HEK293T (cell line): ENCODE results near the gene STK4.

Experiments
- ARNT ChIP-seq: fragments of 450-650 bp; IDR thresholded peaks from 2 replicates; pipeline ENCODE4 v1.6.1; 2017; ENCODE audit warnings: mild to moderate bottlenecking
- BHLHE40 ChIP-seq: fragments of 450-650 bp; IDR thresholded peaks from 2 replicates; pipeline ENCODE4 v1.6.1; 2016; ENCODE audit warnings: mild to moderate bottlenecking, moderate library complexity, borderline replicate concordance
- FOXA1 ChIP-seq: fragments of 450-650 bp; IDR thresholded peaks from 2 replicates; pipeline ENCODE4 v1.6.1; 2016; ENCODE audit warnings: mild to moderate bottlenecking
- FOXK2 ChIP-seq: fragments of 450-650 bp; IDR thresholded peaks from 2 replicates; pipeline ENCODE4 v1.6.1; 2016; ENCODE audit warnings: mild to moderate bottlenecking
- LEF1 ChIP-seq: fragments of 450-650 bp; IDR thresholded peaks from 2 replicates; pipeline ENCODE4 v1.6.1; 2017; ENCODE audit warnings: mild to moderate bottlenecking, borderline replicate concordance
- NFRKB ChIP-seq: fragments of 450-650 bp; IDR thresholded peaks from 2 replicates; pipeline ENCODE4 v1.6.1; 2016; ENCODE audit warnings: mild to moderate bottlenecking, moderate library complexity
- SP1 ChIP-seq: fragments of 450-650 bp; IDR thresholded peaks from 2 replicates; pipeline ENCODE4 v1.6.1; 2017

DNA sequence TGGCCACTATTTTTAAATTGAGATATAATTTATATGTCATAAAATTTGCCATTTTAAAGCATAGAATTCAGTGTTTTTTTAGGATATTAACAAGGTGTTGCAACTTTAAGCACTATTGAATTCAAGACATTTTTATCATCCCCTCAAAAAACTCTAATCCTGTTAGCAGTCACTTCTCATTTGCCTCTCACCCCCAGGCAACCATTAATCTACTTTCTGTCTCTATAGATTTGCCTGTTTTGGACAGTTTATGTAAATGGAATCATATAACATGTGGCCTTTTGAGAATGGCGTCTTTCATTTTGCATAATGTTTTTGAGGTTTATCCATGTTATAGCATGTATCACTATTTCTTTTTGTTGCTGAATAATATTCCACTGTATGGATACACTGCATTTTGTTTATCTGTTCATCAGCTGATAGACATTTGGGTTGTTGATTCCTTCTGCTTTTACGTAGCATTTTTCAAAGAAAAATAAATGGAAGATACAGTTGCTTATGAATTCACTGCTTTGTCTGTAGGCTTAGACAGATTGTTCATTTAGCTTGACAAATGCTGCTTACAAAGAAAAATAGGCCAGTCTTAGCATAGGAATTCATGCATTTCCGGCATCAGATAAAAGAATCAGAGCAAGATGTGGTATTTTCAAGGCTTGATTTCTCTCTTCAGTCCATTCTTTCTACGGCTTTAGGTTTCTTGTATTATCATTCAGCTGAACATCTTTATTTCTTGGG is 52.9 kb downstream of the STK4 start:
- TF ChIP-seq ARNT, result no peak
- TF ChIP-seq BHLHE40, result no peak
- no peak for TF ChIP-seq NFRKB
- TF ChIP-seq FOXK2, result no peak
- TF ChIP-seq LEF1, result no peak
- TF ChIP-seq FOXA1, result no peak
- TF ChIP-seq SP1, result no peak
